ENCODE data around the gene MEOX2.

- TF ChIP-seq CHD4 (IDR thresholded peaks at IDR 0.05): no peak
- TF ChIP-seq EZH2 (IDR thresholded peaks at IDR 0.05; ENCODE audit: borderline replicate concordance, control insufficient read depth, low read depth, low read length): no peak
Measured at GRCh38 chr7:15675379-15675778, 11.1 kb downstream of the MEOX2 start.

Measured in GM12878 (cell line).